Spinal cord (tissue), 10 donors: ENCODE measurements around the gene STK32B. TPM values are rescaled to one million over a fixed set of nuclear protein-coding genes. Genes with fewer than 3 reads are reported as not detected.

ENCODE experiments used
- DNase-seq, 6 donors: peaks; one replicate each; pipeline versions ENCODE4 v3.0.0 to v3.0.0-alpha.2; 2013 to 2015; ENCODE audit warnings: low spot score in 6 of 6, low read depth in 4 of 6
- H3K27ac ChIP-seq: one replicate; pipeline ENCODE4 v1.5.1; 2013; ENCODE audit warnings: low read depth, low read length, control low read depth
- H3K27me3 ChIP-seq: one replicate; pipeline ENCODE4 v1.6.1; 2013; ENCODE audit warnings: low read length; ENCODE audit not compliant: control insufficient read depth, insufficient read depth
- H3K36me3 ChIP-seq: one replicate; pipeline ENCODE4 v1.6.1; 2013; ENCODE audit warnings: low read length; ENCODE audit not compliant: control insufficient read depth, insufficient read depth
- H3K4me1 ChIP-seq: one replicate; pipeline ENCODE4 v1.6.1; 2013; ENCODE audit warnings: low read length; ENCODE audit not compliant: control insufficient read depth, insufficient read depth
- H3K4me3 ChIP-seq: one replicate; pipeline ENCODE4 v1.5.1; 2013; ENCODE audit warnings: low read depth, low read length, control low read depth
- H3K9me3 ChIP-seq: one replicate; pipeline ENCODE4 v1.6.1; 2013; ENCODE audit warnings: low read length; ENCODE audit not compliant: control insufficient read depth, insufficient read depth
- WGBS: methylation state at CpG from one replicate; pipeline ENCODE4 v1.1.5; 2013; ENCODE audit warnings: missing lambda C conversion rate; ENCODE audit not compliant: insufficient coverage; 5-methylcytosine and 5-hydroxymethylcytosine counted together
- polyA plus RNA-seq, 2 donors: library from polyadenylated mRNA; unstranded; fragments of 120-200 nt; gene quantifications; one replicate each; pipeline ENCODE4 v1.2.1, GENCODE V29; 2013; ENCODE audit not compliant: insufficient read length in 2 of 2
- total RNA-seq, 2 donors: library from RNA; depleted of rRNA in 1 of 2; stranded (reverse); fragments of 120-200 nt in 1 of 2; fragments of >200 nt in 1 of 2; gene quantifications; one replicate each; pipeline versions ENCODE4 v1.2.3 to v1.2.4, GENCODE V29; 2013 to 2014
- donor health status: healthy.

STK32B gene
- total and polyA plus RNA-seq, 4 donors: 7.0 to 25.6 (median 19.0) TPM

DNA sequence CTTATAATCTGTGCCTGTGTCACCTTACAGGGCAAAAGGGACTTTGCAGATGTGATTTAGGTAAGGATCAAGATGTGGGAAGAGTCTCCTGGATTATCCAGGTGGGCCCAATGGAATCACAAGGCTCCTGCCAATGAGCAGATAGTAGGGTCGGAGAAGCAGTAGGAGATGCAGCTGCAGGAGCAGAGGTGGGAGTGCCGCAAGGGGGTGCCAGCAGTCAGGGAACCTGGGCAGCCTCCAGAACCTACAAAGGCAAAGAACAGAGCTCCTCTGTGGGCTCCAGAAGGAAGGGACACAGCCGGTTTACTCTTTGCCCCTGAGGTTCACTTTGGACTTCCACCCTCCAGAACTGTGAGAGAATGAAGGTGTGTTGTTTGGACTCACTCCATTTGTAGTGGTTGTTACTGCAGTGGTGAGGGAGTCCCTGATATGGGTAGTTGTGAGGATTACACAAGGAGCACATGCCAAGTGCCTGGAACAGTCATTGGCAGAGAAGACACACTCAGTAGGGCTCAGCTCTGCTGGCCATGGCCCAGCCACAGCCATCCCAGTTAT, 338.6 kb downstream of the STK32B start:
- WGBS: 83% methylated on average over 2 of the region's 3 CpGs
- Histone ChIP-seq H3K4me3 (no peak overlapping the region), H3K27ac (no peak overlapping the region), H3K36me3 (no peaks in the 10 kb centered on the region), H3K27me3 (no peaks in the 10 kb centered on the region), H3K9me3 (no peaks in the 10 kb centered on the region), H3K4me1 (no peaks in the 10 kb centered on the region)
- no peak for DNase-seq

DNA sequence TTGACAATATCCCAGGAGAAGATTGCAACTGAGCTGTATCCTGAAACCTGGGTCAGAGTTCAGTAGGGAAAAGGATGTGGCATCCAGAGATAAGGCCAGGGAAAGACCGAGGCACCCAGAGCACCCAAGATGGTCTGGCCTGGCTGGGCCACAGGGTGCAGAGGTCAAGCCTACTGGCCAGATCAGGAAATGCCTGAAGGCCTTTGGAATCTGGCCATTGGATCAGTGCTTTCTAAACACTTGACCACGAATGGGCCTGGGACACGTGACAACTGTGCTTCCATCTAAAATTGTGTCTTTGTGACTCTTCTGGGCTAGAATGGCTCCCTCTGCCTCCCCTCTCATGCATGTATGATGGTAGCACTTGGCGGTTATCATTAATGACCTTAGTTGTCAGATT, 340.2 kb downstream of the STK32B start:
- no peak for DNase-seq
- no peak overlapping the region for H3K4me3 ChIP-seq

GRCh38 chr4:5393911-5394513, 342.7 kb downstream of the STK32B start:
- 74% methylated on average over 12 of the region's 12 CpGs for WGBS
- DNase-seq: peak in 3 of 6 donors; percentile 28 to 83 (median 82)
- Histone ChIP-seq H3K4me3 (no peak overlapping the region), H3K36me3 (no peaks in the 10 kb centered on the region), H3K27me3 (no peaks in the 10 kb centered on the region), H3K9me3 (no peaks in the 10 kb centered on the region), H3K4me1 (no peaks in the 10 kb centered on the region), H3K27ac (no peak overlapping the region)

More for the DNA sequence above, 340.2 kb downstream of the STK32B start:
- no peak overlapping the region for H3K27ac ChIP-seq
- no peaks in the 10 kb centered on the region for H3K4me1 ChIP-seq
- no peaks in the 10 kb centered on the region for H3K36me3 ChIP-seq
- no peaks in the 10 kb centered on the region for H3K27me3 ChIP-seq
- 86% methylated on average over 4 of the region's 4 CpGs for WGBS
- H3K9me3 ChIP-seq: no peaks in the 10 kb centered on the region

- no peaks in the 10 kb centered on the region for H3K36me3 ChIP-seq
- DNase-seq: no peak
These were observed 344.5 kb downstream of the STK32B start for GRCh38 chr4:5395781-5396180.

GRCh38 chr4:5398056-5398455, 346.8 kb downstream of the STK32B start:
- no peaks in the 10 kb centered on the region for H3K9me3 ChIP-seq
- no peak overlapping the region for H3K4me3 ChIP-seq
- WGBS: 100% methylated on average over 1 of the region's 3 CpGs
- H3K27me3 ChIP-seq: no peaks in the 10 kb centered on the region
- H3K4me1 ChIP-seq: no peaks in the 10 kb centered on the region
- DNase-seq: no peak
- no peak overlapping the region for H3K27ac ChIP-seq
- H3K36me3 ChIP-seq: no peaks in the 10 kb centered on the region

More at GRCh38 chr4:5395781-5396180, 344.5 kb downstream of the STK32B start:
- Histone ChIP-seq H3K27ac (no peak overlapping the region), H3K9me3 (no peaks in the 10 kb centered on the region), H3K27me3 (no peaks in the 10 kb centered on the region), H3K4me3 (no peak overlapping the region), H3K4me1 (no peaks in the 10 kb centered on the region)
- WGBS: 94% methylated on average over 8 of the region's 8 CpGs

- Histone ChIP-seq H3K36me3 (no peaks in the 10 kb centered on the region), H3K4me3 (no peak overlapping the region), H3K27ac (no peak overlapping the region), H3K4me1 (no peaks in the 10 kb centered on the region), H3K9me3 (no peaks in the 10 kb centered on the region), H3K27me3 (no peaks in the 10 kb centered on the region)
- DNase-seq: no peak
- 92% methylated on average over 2 of the region's 4 CpGs for WGBS
These were observed 347.8 kb downstream of the STK32B start for GRCh38 chr4:5399124-5399523.

DNA sequence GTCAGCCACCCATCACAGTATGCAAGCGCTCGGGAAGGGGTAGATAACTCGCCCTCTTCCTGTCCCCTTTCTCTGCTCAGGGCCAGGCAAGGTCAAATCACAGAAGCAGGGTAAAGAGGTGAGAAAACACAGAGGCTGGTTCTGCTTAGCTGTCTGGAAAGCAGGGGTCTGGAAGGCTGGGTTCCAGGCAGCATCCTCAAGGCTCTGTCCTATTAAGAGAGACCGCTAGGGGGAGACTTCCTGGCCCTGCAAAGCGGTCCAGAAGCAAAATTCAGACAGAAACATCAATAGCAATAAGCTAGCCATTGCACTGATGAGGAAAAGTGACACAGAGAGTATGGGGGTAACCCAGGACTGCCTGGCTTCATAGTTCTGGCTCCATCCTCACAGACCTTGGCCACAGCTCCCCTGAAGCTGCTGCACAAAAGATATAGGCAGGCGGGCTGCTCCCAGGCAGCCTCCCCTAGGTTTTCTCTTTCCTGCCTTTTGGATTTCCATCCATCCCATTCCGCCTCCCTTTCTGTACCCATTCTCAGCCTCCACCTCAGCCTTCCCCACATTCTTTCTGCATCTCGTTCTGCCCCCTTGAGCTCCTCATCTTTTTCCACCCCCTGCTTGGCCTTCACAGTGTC, 348.6 kb downstream of the STK32B start:
- Histone ChIP-seq H3K9me3 (no peaks in the 10 kb centered on the region), H3K27ac (no peak overlapping the region), H3K27me3 (no peaks in the 10 kb centered on the region), H3K4me3 (no peak overlapping the region), H3K36me3 (no peaks in the 10 kb centered on the region), H3K4me1 (no peaks in the 10 kb centered on the region)
- WGBS: 61% methylated on average over 7 of the region's 8 CpGs
- DNase-seq: peak in 2 of 6 donors; percentile 70 to 87

- H3K36me3 ChIP-seq: no peaks in the 10 kb centered on the region
- no peak overlapping the region for H3K4me3 ChIP-seq
- no peak overlapping the region for H3K27ac ChIP-seq
- H3K27me3 ChIP-seq: no peaks in the 10 kb centered on the region
- peak in 1 of 6 donors; percentile 77 for DNase-seq
- peaks cover 9% of the 10 kb centered on the region for H3K9me3 ChIP-seq
- 84% methylated on average over 4 of the region's 7 CpGs for WGBS
- no peaks in the 10 kb centered on the region for H3K4me1 ChIP-seq
These were observed 352.6 kb downstream of the STK32B start for GRCh38 chr4:5403746-5404497.

- 60% methylated on average over 1 of the region's 2 CpGs for WGBS
- H3K9me3 ChIP-seq: peaks cover 9% of the 10 kb centered on the region
- no peak overlapping the region for H3K4me3 ChIP-seq
- no peaks in the 10 kb centered on the region for H3K27me3 ChIP-seq
- no peak overlapping the region for H3K27ac ChIP-seq
- H3K36me3 ChIP-seq: no peaks in the 10 kb centered on the region
- no peaks in the 10 kb centered on the region for H3K4me1 ChIP-seq
- DNase-seq: no peak
These were observed 358.0 kb downstream of the STK32B start for GRCh38 chr4:5409237-5409636.
